Neural cell (in vitro differentiated cells): Measurements from ENCODE around the gene NTNG1. TPM values are rescaled to one million over a fixed set of nuclear protein-coding genes. Genes with fewer than 3 reads are reported as not detected.

ENCODE experiments used
- H2AFZ ChIP-seq: fragments of 200-600, 300-800 bp; sonication (generic), shearing (Covaris generic); 2 replicates; pipeline ENCODE4 v1.6.0; 2014; ENCODE audit warnings: low read depth, mild to moderate bottlenecking, antibody characterized with exemption, low read length, moderate library complexity
- H3F3A ChIP-seq: fragments of 200-600 bp; shearing (Covaris generic); 2 replicates; pipeline ENCODE4 v1.6.1; 2016; ENCODE audit warnings: mild to moderate bottlenecking, moderate library complexity, mixed read lengths, antibody characterized with exemption, low read length; ENCODE audit not compliant: insufficient read depth, poor library complexity, severe bottlenecking
- H3K27ac ChIP-seq: fragments of 200-600, 300-800 bp; sonication (generic), shearing (Covaris generic); 2 replicates; pipeline ENCODE4 v1.5.1; 2014; ENCODE audit warnings: mild to moderate bottlenecking, low read length, moderate library complexity
- H3K27me3 ChIP-seq: fragments of 300-800, 200-600 bp; sonication (generic), shearing (Covaris generic); 2 replicates; pipeline ENCODE4 v1.6.0; 2014; ENCODE audit warnings: mild to moderate bottlenecking, low read depth, low read length, moderate library complexity; ENCODE audit not compliant: insufficient read depth
- H3K36me3 ChIP-seq: fragments of 300-800, 200-600 bp; sonication (generic), shearing (Covaris generic); 2 replicates; pipeline ENCODE4 v1.5.1; 2014; ENCODE audit warnings: mild to moderate bottlenecking, antibody characterized with exemption, low read length, moderate library complexity; ENCODE audit not compliant: insufficient read depth
- H3K4me2 ChIP-seq: fragments of 300-800, 200-600 bp; sonication (generic), shearing (Covaris generic); 2 replicates; pipeline ENCODE4 v1.6.0; 2014; ENCODE audit warnings: mild to moderate bottlenecking, low read length
- H3K4me3 ChIP-seq: fragments of 300-800, 200-600 bp; sonication (generic), shearing (Covaris generic); 2 replicates; pipeline ENCODE4 v1.5.1; 2014; ENCODE audit warnings: mild to moderate bottlenecking, low read length, moderate library complexity
- H3K79me2 ChIP-seq: fragments of 200-600 bp; shearing (Covaris generic); replicated peaks from 2 replicates; pipeline ENCODE4 v1.6.0; 2014; ENCODE audit warnings: mild to moderate bottlenecking, low read length, moderate library complexity; ENCODE audit not compliant: insufficient read depth
- H3K9ac ChIP-seq: fragments of 300-800, 200-600 bp; sonication (generic), shearing (Covaris generic); 2 replicates; pipeline ENCODE4 v1.6.1; 2016; ENCODE audit warnings: mild to moderate bottlenecking, low read length, mixed read lengths
- H3K9me2 ChIP-seq: fragments of 200-600 bp; shearing (Covaris generic); 2 replicates; pipeline ENCODE4 v1.6.1; 2016; ENCODE audit warnings: mild to moderate bottlenecking, low read length, mixed read lengths; ENCODE audit not compliant: insufficient read depth
- H3K9me3 ChIP-seq: fragments of 200-600, 300-800 bp; sonication (generic), shearing (Covaris generic); 2 replicates; pipeline ENCODE4 v1.6.1; 2016; ENCODE audit warnings: mild to moderate bottlenecking, mixed run types, low read length, moderate library complexity, mixed read lengths
- H4K20me1 ChIP-seq: fragments of 200-600 bp; shearing (Covaris generic); 2 replicates; pipeline ENCODE4 v1.6.1; 2016; ENCODE audit warnings: mild to moderate bottlenecking, mixed run types; ENCODE audit not compliant: insufficient read depth
- EP300 ChIP-seq: fragments of 450-650 bp; conservative IDR thresholded peaks from 2 replicates; pipeline ENCODE4 v1.6.1; 2014; ENCODE audit warnings: antibody characterized with exemption, mild to moderate bottlenecking, moderate library complexity; ENCODE audit not compliant: poor library complexity, severe bottlenecking
- EZH2 ChIP-seq: fragments of 200-600, 300-800 bp; shearing (Covaris generic), sonication (generic); IDR thresholded peaks from 2 replicates; pipeline ENCODE4 v1.6.1; 2014; ENCODE audit warnings: antibody characterized with exemption, low read length, borderline replicate concordance, mild to moderate bottlenecking; ENCODE audit not compliant: insufficient read depth, poor library complexity, severe bottlenecking
- MXI1 ChIP-seq: fragments of 450-650 bp; conservative IDR thresholded peaks from 2 replicates; pipeline ENCODE4 v1.6.1; 2014; ENCODE audit warnings: antibody characterized with exemption, mild to moderate bottlenecking; ENCODE audit not compliant: poor library complexity, severe bottlenecking
- POLR2AphosphoS5 ChIP-seq: IDR thresholded peaks from 2 replicates; pipeline ENCODE4 v1.6.1; 2012
- RAD21 ChIP-seq: fragments of 450-650 bp; conservative IDR thresholded peaks from 2 replicates; pipeline ENCODE4 v1.6.1; 2014; ENCODE audit warnings: antibody characterized with exemption, mild to moderate bottlenecking, moderate library complexity
- SMC3 ChIP-seq: fragments of 450-650 bp; conservative IDR thresholded peaks from 2 replicates; pipeline ENCODE4 v1.6.1; 2014; ENCODE audit warnings: antibody characterized with exemption, mild to moderate bottlenecking, moderate library complexity; ENCODE audit not compliant: poor library complexity
- TAF1 ChIP-seq: IDR thresholded peaks from 2 replicates; pipeline ENCODE4 v1.6.1; 2012; ENCODE audit warnings: low read depth
- polyA plus RNA-seq: library from polyadenylated mRNA; depleted of rRNA; stranded (reverse); fragments of >200 nt; gene quantifications from 2 replicates; pipeline ENCODE4 v1.2.3, GENCODE V29; 2014
- TF ChIP-seq, protein P1 (sequence below): IDR thresholded peaks from 2 replicates; pipeline ENCODE4 v1.6.1; 2012; ENCODE audit warnings: borderline replicate concordance
- TF ChIP-seq, protein P2 (sequence below): fragments of 450-650 bp; IDR thresholded peaks from 2 replicates; pipeline ENCODE4 v1.5.1; 2014; ENCODE audit warnings: antibody characterized with exemption, mild to moderate bottlenecking, moderate library complexity; ENCODE audit not compliant: poor library complexity, severe bottlenecking

NTNG1 gene
- polyA plus RNA-seq, 1 donor from 2014 or later: not detected

DNA sequence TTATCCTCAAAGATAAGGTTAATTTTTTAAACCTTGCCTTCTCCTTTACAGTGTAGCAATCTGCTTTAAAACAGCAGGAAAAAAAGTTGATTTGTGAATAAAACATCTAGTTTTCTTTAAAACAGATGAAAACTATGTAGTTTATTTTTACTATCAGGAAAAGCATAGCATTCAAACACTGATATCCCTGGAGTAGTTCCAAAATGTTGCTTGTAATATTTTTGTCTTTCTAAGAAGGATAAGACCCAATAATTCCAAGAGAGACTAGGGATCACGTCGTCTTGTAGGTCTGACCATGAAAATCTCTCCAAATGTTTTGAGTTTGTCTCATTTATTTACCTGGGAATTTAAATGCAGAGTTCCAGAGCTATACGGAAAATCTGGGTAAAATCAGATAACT lies 204.0 kb downstream of the NTNG1 start:
- H3K4me3 ChIP-seq: no peak overlapping the region
- no peaks in the 10 kb centered on the region for H3K9me3 ChIP-seq
- H2AFZ ChIP-seq: no peak overlapping the region
- no peaks in the 10 kb centered on the region for H3K9me2 ChIP-seq
- no peaks in the 10 kb centered on the region for H3K36me3 ChIP-seq
- H3K79me2 ChIP-seq: no peaks in the 10 kb centered on the region
- no peak overlapping the region for H3K9ac ChIP-seq
- H3K4me2 ChIP-seq: no peak overlapping the region
- no peaks in the 10 kb centered on the region for H3K27me3 ChIP-seq
- H4K20me1 ChIP-seq: no peaks in the 10 kb centered on the region
- no peak overlapping the region for H3K27ac ChIP-seq
- no peaks in the 10 kb centered on the region for H3F3A ChIP-seq
- TF ChIP-seq EZH2 (no peak), SMC3 (no peak), EP300 (no peak), POLR2AphosphoS5 (no peak), MXI1 (no peak), TAF1 (no peak), RAD21 (no peak)
- TF ChIP-seq, protein P1, sequence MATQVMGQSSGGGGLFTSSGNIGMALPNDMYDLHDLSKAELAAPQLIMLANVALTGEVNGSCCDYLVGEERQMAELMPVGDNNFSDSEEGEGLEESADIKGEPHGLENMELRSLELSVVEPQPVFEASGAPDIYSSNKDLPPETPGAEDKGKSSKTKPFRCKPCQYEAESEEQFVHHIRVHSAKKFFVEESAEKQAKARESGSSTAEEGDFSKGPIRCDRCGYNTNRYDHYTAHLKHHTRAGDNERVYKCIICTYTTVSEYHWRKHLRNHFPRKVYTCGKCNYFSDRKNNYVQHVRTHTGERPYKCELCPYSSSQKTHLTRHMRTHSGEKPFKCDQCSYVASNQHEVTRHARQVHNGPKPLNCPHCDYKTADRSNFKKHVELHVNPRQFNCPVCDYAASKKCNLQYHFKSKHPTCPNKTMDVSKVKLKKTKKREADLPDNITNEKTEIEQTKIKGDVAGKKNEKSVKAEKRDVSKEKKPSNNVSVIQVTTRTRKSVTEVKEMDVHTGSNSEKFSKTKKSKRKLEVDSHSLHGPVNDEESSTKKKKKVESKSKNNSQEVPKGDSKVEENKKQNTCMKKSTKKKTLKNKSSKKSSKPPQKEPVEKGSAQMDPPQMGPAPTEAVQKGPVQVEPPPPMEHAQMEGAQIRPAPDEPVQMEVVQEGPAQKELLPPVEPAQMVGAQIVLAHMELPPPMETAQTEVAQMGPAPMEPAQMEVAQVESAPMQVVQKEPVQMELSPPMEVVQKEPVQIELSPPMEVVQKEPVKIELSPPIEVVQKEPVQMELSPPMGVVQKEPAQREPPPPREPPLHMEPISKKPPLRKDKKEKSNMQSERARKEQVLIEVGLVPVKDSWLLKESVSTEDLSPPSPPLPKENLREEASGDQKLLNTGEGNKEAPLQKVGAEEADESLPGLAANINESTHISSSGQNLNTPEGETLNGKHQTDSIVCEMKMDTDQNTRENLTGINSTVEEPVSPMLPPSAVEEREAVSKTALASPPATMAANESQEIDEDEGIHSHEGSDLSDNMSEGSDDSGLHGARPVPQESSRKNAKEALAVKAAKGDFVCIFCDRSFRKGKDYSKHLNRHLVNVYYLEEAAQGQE: no peak
- TF ChIP-seq, protein P2, sequence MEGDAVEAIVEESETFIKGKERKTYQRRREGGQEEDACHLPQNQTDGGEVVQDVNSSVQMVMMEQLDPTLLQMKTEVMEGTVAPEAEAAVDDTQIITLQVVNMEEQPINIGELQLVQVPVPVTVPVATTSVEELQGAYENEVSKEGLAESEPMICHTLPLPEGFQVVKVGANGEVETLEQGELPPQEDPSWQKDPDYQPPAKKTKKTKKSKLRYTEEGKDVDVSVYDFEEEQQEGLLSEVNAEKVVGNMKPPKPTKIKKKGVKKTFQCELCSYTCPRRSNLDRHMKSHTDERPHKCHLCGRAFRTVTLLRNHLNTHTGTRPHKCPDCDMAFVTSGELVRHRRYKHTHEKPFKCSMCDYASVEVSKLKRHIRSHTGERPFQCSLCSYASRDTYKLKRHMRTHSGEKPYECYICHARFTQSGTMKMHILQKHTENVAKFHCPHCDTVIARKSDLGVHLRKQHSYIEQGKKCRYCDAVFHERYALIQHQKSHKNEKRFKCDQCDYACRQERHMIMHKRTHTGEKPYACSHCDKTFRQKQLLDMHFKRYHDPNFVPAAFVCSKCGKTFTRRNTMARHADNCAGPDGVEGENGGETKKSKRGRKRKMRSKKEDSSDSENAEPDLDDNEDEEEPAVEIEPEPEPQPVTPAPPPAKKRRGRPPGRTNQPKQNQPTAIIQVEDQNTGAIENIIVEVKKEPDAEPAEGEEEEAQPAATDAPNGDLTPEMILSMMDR: no peak

DNA sequence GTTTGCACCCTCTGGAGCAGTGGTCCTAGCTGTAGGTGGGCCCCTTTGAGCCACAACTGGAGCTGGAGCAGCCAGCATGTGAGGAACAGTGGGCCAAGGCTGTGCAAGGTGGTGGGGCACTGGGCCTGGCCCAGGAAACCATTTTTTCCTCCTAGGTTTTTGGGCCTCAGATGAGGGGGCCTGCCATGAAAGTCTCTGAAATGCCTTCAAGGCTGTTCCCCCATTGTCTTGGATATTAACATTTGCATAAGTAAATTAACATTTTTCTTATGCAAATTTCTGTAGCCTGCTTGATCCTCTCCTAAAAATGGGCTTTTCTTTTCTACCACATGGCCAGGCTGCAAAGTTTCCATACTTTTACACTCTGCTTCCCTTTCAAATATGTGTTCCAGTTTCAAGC lies 212.0 kb downstream of the NTNG1 start:
- H3K36me3 ChIP-seq: no peaks in the 10 kb centered on the region
- TF ChIP-seq SMC3: no peak
- TF ChIP-seq, protein P1: no peak
- no peak for TF ChIP-seq EZH2
- no peak for TF ChIP-seq TAF1
- no peak for TF ChIP-seq POLR2AphosphoS5
- no peak overlapping the region for H3K4me2 ChIP-seq
- no peak overlapping the region for H3K4me3 ChIP-seq
- no peak overlapping the region for H3K27ac ChIP-seq
- no peaks in the 10 kb centered on the region for H3K27me3 ChIP-seq
- no peak overlapping the region for H3K9ac ChIP-seq
- no peaks in the 10 kb centered on the region for H4K20me1 ChIP-seq
- no peak overlapping the region for H2AFZ ChIP-seq
- H3K9me3 ChIP-seq: no peaks in the 10 kb centered on the region
- no peaks in the 10 kb centered on the region for H3K79me2 ChIP-seq
- no peaks in the 10 kb centered on the region for H3K9me2 ChIP-seq
- H3F3A ChIP-seq: no peaks in the 10 kb centered on the region
